GM20431 (cell line): Measurements from ENCODE around the gene ANO8.

ENCODE experiments used
- in situ Hi-C: fragments of 300-500 bp; cut with MseI, MboI; formaldehyde crosslinking; loops from one replicate; pipeline ENCODE4 v1.15.0; 2020; ENCODE audit warnings: low sequenced_read_pairs; ENCODE audit not compliant: unreplicated experiment

ANO8 gene

DNA sequence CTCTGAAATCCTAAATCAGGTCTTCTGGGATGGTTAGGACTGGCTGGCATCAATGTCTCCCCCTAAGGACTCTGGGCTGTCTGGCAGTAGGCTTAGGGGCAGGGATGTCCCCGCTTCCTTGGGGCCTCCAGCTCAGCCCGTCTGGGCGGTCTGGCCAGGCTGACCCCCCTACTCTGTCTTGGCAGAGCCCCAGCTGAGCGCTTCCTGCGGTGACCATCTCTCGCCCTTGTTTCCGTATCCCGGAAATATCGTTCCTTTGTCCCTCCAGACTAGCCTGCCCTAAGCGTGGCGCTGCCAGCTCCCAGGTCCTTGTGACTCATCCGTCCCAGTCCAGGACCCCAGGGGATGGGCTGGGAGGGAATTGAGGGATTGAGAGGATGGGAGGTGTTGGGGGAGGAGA, 14.0 kb upstream of the ANO8 start:
- in situ Hi-C loops: loop anchor here (10.0 kb wide), 1 partner anchor 46 kb away; the partner anchor contains the start of gene CCDC194

DNA sequence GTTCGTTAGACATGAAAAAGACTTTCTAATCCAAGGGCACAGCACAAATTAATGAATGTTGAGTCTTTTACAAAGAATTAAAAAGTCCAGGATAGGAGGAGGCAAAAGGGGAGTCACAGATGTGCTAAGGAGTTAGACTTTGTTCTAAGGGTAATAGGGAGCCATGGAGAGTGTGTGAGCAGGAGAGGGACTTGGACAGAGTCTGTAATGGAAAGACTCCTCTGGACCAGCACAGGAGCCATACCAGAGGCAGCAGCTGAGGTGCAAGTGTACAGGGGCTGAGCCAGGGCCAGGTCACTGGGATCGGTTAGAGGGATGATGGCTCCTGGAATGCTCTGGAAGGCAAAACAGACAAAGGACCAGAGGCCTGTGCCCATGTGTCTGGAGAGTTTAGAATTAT, 13.2 kb upstream of the ANO8 start:
- in situ Hi-C loops: loop anchor here (10.0 kb wide), 1 partner anchor 47 kb away; the partner anchor contains the start of gene CCDC194

DNA sequence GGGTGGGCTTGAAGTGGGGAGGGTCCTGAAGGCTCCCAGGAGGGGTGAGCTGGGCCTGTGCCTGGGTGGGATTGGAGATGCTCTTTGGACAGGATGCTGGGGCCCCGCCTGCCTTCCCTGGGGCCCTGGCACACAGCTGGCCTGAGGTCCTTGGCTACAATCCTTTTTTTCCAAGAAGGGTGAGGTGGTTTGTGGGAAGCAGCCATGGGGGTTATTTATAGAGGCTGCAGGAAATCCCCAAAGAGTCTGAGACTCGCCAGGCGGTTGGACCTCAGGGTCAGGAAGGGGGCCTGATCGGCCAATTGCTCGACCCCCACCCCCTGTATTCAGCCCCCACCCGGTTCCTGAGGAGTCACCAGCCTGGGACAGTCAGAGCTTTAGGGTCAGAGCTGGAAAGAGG, 12.7 kb upstream of the ANO8 start:
- in situ Hi-C loops: loop anchor here (10.0 kb wide), 1 partner anchor 47 kb away; the partner anchor contains the start of gene CCDC194

DNA sequence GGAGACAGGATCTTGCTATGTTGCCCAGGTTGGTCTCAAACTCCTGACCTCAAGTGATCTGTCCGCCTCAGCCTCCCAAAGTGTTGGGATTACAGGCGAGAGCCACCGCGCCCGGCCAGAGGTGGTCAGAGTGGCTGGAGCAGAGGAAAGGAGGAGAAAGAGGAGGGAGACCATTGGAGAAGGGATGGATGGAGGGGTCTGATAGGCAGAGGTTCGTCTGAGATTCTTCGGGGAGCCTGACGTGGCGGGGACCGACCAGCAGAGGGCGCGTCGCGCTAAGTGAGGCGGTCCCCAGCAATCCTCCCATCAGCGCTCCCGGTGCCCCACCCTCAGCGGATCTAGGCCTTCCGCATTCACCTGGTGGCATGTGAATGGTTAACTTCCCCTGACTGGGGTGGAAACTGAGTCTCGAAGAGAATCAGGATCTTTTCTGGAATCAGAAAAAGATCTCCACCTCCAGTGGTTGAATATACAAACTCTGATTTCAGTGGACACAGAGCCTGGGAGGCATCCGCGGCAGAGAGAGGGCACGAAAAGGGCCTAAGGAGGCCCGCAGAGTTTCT, 11.5 kb upstream of the ANO8 start:
- in situ Hi-C loops: loop anchor here (10.0 kb wide), 1 partner anchor 49 kb away; the partner anchor contains the start of gene CCDC194

DNA sequence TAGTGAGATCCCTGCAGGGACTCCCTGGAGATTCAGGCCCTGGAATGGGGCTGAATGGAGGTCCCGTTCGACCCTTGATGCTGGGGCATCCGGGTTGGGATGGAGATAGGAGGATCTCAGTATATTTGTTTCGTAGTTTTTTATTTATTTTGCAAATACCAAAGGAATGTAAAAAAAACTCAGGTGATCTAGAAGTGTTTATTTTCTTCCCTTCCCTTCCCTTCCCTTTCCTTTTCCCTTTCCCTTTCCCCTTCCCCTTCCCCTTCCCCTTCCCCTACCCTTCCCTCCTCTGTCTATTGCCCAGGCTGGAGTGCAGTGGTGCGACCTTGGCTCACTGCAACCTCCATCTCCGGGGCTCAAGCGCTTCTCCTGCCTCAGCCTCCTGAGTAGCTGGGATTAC, 7.2 kb upstream of the ANO8 start:
- in situ Hi-C loops: loop anchor here (10.0 kb wide), 1 partner anchor 53 kb away; the partner anchor contains the start of gene CCDC194

DNA sequence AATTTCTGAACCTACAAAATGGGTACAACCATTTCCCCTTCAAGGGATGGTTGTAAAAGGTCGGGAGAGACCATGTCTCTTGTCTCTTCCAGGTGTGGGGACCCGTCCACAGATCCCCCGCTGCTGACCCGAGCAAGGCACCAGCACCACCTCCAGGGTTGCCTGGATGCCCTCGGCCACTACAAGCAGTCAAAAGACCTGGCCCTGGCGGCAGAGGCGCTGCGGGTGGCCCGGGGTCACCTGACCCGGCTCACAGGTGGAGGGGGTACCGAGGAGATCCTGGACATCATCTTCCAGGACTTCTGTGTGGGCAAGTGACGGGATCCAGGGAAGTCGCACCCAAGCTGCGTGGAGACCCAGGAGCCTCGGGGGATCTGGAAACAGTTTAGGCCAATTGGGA, 6.7 kb upstream of the ANO8 start:
- in situ Hi-C loops: loop anchor here (10.0 kb wide), 1 partner anchor 53 kb away; the partner anchor contains the start of gene CCDC194

DNA sequence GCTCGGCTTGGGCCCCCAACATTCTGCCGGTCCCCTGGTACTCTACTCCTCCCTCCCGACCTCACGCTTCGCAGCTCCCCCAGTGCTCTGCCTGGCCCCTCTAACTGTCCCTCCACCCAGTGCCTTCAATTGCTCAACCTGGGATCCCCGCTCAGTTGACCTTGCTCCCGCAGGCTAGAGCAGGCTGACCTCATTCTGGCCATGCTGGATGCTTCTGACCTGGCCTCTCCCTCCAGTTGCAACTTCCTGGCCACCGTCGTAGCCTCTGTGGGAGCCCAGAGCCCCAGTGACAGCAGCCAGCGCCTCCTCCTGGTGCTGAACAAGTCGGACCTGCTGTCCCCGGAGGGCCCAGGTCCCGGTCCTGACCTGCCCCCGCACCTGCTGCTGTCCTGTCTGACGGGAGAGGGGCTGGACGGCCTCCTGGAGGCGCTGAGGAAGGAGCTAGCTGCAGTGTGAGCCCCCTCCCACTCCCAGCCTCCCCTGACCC, 6.3 kb upstream of the ANO8 start:
- in situ Hi-C loops: loop anchor here (10.0 kb wide), 1 partner anchor 54 kb away; the partner anchor contains the start of gene CCDC194

DNA sequence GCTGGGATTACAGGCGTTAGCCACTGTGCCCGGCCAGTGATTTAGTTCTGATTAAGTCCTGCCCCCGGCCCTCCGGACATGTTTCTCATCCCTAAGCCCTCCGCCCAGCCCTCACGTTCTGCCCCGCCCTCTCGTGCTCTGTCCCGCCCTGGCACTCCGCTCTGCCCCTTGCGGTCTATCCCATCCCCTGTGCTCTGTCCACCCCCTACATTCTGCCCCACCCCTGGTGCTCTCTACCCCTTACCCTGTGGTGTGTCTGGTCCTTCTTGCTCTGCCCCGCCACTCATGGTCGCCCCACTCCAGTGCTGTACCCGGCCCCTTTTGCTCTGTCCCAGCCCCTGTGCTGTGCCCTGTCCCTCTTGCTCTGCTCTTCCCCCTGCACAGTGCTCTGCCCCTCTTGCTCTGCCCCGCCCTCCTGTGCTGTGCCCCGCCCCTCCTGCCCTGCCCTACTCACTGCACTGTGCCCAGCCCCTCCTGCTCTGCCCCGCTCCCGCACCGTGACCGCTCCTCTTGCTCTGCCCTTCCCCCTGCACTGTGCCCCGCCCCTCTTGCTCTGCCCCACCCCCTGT, 5.7 kb upstream of the ANO8 start:
- in situ Hi-C loops: loop anchor here (10.0 kb wide), 1 partner anchor 54 kb away; the partner anchor contains the start of gene CCDC194

DNA sequence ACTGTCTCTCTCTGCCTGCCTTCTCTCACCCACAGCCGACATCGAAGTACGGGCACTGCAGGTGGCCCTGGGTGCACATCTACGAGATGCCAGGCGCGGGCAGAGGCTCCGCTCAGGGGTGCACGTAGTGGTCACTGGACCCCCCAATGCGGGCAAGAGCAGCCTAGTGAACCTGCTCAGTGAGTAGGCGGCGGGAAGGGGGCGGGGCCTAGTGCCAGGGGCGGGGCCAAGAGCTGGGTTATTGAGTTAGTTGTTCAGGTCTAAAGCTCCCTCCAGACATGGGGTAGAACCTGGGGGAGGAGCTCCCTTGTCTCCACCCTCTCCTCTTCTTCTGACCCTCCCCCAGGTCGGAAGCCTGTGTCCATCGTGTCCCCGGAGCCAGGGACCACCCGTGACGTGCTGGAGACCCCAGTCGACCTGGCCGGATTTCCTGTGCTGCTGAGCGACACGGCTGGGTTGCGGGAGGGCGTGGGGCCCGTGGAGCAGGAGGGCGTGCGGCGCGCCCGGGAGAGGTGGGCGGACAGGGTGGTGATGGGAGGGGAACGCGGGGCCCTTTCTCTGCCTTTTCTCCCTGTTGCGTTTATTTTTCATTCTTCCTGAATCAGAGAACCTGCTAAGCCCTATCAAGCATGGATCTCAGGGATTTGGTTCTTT, 4.6 kb upstream of the ANO8 start:
- in situ Hi-C loops: no loop called here

DNA sequence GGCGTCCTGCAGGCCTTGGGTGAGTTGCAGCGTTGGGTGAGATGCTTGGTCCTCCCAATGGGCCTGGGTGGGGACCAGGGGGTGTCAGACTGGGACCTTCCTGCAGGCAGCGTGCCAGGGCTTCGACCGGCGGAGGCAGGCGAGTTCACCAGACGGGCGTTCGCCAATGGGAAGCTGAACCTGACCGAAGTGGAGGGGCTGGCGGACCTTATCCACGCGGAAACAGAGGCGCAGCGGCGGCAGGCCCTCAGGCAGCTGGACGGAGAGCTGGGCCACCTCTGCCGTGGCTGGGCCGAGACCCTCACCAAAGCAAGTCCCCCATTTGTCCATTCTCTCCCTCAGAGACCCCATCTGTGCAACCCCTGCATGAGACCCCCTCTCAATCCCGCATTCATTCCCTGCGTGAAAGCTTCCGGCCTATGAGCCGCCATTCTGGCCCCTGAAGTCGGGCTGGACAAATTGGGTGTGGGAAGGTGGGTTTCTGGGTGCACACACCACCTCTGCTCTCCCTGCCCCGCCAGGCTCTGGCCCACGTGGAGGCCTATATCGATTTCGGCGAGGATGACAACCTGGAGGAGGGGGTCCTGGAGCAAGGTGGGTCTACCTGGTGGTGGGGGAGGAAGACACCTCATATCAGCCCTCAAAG, 3.9 kb upstream of the ANO8 start:
- in situ Hi-C loops: no loop called here

DNA sequence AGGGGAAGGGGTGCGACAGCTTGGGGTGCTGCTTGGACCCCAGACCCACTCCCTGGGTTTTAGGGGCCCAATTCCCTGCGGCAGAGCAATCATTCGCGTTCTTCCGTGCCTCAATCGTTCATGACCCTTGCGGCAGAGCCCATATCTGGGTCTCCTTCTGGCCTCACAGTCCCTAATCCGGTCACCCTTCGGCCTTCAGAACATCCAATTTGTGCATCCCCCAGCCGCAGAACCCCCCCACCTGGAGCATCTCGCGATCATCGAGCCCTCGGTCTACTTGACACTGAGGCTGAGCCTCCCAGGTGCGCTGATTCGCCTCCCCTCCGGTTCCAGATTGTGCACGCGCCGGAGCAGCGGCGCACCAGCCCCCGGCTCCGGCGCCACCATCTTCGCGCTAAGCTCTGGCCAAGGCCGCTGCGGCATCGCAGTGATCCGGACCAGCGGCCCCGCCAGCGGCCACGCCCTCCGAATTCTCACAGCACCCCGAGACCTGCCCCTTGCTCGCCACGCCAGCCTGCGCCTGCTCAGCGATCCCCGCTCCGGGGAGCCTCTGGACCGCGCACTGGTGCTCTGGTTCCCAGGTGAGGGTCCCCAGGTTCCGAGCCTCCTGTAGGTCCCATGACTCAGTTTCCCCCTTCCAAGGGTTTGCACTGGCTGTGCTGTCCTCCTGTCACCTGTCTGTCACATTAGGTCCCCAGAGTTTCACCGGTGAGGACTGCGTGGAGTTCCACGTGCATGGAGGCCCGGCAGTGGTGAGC, 3.2 kb upstream of the ANO8 start:
- in situ Hi-C loops: no loop called here

DNA sequence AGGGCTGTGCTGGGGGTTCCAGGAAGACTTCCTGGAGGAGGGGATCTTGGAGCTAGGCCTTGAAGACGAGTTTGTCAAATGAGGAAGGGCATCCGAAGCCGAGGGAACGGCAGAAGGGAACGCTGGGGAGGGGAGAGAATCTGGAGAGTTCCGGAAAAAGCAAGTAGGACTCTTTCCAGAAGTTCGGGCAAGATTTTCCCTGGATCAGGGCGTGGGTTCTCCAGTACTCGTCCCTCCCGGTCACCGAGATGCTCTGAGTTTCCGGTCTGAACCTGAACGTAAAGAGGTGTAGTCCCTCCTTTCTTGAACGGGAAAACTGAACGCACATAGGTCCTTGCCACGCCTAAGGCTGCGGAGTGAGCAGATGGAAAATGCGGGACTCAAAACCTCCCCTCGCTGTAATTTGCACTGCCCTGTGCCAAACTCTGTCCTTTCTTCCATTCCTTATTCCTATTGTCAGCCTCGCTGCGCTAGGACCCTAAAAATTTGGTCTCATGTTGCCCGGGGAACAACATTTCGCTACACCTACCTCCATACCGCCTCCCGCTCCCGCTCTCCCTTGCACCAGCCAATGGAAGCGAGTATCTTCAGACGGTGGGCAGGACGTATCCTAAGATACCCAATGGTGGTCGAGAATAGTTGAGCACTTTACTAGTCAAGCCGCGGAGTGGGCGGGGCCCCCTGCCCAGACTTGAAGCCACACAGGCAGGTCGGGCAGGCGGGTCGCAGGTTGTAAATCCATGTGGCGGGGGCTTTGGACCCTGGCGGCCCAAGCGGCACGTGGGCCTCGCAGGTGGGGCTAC, 2.4 kb upstream of the ANO8 start, which contains the start of gene GTPBP3:
GTPBP3 (plus strand) TSS at position 682 of the 803 bp plus-strand sequence; CDS start at position 741, 59 bp downstream.
- in situ Hi-C loops: no loop called here

DNA sequence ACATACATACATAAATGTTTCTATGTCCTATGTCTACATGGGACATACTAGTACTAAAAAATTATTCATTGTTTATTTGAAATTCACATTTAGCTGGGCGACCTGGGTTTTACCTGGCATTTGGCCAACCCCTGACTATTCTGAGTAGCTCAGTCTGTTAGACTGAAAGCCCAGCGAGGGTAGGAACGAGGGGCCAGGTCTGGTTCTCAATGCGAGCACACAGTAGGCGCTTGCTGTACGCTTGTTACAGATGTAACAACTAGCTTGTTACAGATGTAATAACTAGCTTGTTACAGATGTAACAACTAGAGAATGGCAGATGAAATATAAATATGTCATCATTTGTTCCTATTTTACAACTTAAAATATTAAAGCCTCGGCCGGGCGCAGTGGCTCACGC, 920 bp upstream of the ANO8 start:
- in situ Hi-C loops: no loop called here

DNA sequence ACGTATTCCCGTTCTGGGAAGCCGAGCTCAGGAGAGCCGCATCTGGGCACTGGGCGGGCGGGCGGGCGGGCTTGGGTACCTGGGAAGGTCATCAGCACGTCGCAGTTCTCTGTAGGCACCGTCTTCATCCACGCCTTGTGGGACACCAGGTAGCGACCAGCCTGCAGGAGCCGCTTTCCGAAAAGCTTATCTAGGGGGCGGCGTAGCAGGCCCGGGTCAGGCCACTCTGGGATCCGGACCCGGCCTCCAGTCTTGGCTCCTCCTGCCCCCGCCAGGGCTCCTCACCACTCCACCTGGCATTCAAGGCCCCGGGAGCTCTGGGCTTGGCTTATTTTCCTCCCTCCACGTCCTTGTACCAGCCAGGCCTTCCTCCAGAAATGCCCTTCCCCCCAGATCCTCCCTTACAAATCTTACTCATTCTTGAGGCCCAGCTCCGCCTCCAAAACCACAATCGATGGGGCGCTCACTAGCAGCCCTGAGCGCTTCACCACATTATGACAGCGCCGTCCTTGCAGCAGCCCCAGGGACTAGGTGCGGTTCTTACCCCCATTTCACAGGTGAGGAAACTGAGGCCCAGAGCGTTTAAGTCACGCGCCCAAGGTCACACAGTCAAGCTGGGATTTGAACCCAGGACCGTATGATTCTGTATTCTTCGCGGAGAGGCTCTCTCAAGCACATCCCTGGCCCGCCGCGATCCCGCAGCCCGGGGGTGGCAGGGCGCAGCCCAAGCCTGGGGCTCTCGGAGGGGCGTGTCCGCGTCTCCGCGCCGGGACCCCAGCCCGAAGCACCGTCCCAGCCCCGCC, 843 bp downstream of the ANO8 start:
- in situ Hi-C loops: no loop called here

DNA sequence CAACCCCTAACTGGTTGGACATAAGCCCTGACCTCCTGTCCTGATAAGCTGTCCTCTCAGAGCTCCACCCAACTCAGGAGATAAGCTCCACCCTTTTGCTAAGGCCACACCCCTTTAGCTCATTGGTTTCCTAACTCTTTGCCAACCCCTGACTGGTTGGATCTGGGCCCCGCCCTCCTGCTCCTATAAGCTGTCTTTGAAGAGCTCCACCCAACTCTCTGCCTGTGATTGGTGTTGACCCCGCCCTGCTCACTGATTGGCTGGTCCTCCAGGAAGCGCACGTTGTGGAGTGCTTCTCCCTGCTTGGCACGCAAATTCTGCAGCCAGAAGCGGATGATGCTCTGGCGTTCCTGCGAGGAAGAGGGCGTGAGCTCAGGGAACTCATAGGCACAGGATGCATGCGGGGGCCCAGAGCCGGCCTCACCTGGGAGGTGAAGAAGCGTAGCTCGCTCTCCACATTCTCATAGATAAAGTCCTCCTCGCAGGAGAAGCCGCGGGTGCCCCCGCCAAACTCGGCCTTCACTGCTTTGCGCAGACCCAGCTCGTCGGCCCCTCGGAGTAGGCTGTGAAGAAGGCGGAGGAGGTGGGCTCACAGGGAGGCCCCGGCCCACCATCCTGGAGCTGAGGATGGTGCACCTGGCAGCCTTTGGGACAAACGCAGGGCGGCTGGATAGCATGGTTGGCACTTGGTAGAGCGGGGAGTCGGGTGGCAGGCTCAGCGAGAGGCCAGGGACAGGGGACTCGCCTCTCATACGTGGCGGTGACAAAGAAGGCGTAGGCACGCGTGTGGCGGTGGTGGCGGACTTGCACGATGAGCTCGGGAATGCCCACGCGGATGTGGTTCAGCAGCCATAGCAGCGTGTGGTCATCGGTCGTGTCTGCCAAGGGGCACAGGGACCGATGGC, 1.7 kb downstream of the ANO8 start:
- in situ Hi-C loops: no loop called here

DNA sequence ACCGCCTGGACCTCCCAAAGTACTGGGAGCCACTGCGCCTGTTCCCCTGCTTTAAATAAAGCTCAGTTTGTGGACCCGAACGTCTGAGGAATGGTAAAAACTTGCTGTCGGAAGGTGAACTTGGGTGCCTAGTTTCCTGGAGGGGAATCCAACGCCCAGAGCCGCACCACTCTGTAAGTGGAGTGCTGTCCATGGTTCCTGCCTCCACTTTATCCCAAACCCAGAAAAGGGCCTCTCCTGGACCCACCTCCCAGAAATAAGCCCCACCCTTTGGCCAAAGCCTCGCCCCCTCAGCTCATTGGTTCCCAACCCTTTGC, 2.3 kb downstream of the ANO8 start:
- in situ Hi-C loops: no loop called here

DNA sequence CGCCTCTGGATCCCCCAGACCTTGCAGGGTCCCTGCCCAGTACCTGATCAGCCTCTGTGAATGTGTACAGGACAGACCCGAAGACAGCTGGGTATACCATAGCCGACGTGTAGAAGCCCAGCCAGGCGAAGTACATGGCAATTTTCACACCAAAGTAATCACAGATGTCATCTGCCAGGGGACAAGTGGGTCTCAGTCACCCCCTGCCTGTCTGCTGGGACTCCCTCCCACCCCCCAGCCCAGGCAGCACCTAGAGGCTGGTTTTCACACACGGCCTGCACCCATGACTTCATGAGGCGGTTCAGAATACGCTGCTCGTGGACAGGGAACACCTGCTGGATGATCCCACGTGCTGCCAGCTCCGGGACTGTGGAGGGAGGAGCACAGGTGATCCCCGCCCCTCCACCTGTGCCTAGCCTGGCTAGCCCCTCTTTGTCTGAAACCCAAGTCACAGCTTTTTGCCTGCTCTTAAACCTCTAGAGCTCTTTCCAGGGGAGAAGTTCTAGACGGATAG, 3.6 kb downstream of the ANO8 start:
- in situ Hi-C loops: no loop called here
